A673 (cell line): ENCODE measurements around the gene CLEC4F. TPM values are rescaled to one million over a fixed set of nuclear protein-coding genes. Genes with fewer than 3 reads are reported as not detected.

Source experiments
- BruUV-seq: library from RNA; stranded (reverse); fragments of 400-500 nt; replicated peaks from 2 replicates; lab custom pipeline; 2021; lab: Mats Ljungman, UMichigan
- CTCF ChIA-PET: fragments of 300-600 bp; sonication (Branson Sonifier 250); formaldehyde crosslinking; loops from one replicate; lab custom pipeline; 2022; ENCODE audit warnings: antibody characterized with exemption; lab: Charles Lee
- POLR2A ChIA-PET: fragments of 300-600 bp; sonication (Branson Sonifier 250); formaldehyde crosslinking; loops from one replicate; lab custom pipeline; 2022; ENCODE audit warnings: antibody characterized with exemption; ENCODE audit not compliant: low non-redundant PET; lab: Charles Lee
- DNase-seq: peaks from one replicate; pipeline ENCODE4 v3.0.0-alpha.2; 2015; ENCODE audit warnings: low spot score
- H3K27ac ChIP-seq: fragments of 200-600 bp; sonication (generic); 2 replicates; pipeline ENCODE4 v1.5.1; 2016; ENCODE audit warnings: mixed run types, low read depth, mild to moderate bottlenecking, mixed read lengths, antibody characterized with exemption, low read length; ENCODE audit not compliant: poor library complexity, severe bottlenecking
- H3K27me3 ChIP-seq: fragments of 200-600 bp; sonication (generic); replicated peaks from 2 replicates; pipeline ENCODE4 v1.6.1; 2017; ENCODE audit warnings: mixed run types, low read depth, mild to moderate bottlenecking, mixed read lengths, antibody characterized with exemption, low read length; ENCODE audit not compliant: insufficient read depth, poor library complexity
- H3K36me3 ChIP-seq: fragments of 200-600 bp; sonication (generic); 2 replicates; pipeline ENCODE4 v1.6.1; 2016; ENCODE audit warnings: mixed run types, mild to moderate bottlenecking, mixed read lengths, antibody characterized with exemption, low read length; ENCODE audit not compliant: insufficient read depth, poor library complexity, severe bottlenecking
- H3K4me1 ChIP-seq: fragments of 200-600 bp; sonication (generic); 2 replicates; pipeline ENCODE4 v1.6.1; 2017; ENCODE audit warnings: mixed run types, mild to moderate bottlenecking, mixed read lengths, antibody characterized with exemption, low read length; ENCODE audit not compliant: insufficient read depth, poor library complexity, severe bottlenecking
- H3K4me3 ChIP-seq: fragments of 200-600 bp; sonication (generic); 2 replicates; pipeline ENCODE4 v1.5.1; 2016; ENCODE audit warnings: low read depth, mixed run types, mild to moderate bottlenecking, mixed read lengths, low read length; ENCODE audit not compliant: poor library complexity, severe bottlenecking
- H3K9me3 ChIP-seq: fragments of 200-600 bp; sonication (generic); 2 replicates; pipeline ENCODE4 v1.6.1; 2016; ENCODE audit warnings: mixed run types, low read depth, mild to moderate bottlenecking, mixed read lengths, antibody characterized with exemption, low read length; ENCODE audit not compliant: poor library complexity, severe bottlenecking
- CTCF ChIP-seq: fragments of 300-800, 200-600 bp; sonication (generic); conservative IDR thresholded peaks from 2 replicates; pipeline ENCODE4 v1.5.1; 2017; ENCODE audit warnings: low read depth, mild to moderate bottlenecking, antibody characterized with exemption, low read length, moderate library complexity, mixed read lengths
- EZH2 ChIP-seq: fragments of 200-600 bp; sonication (generic); IDR thresholded peaks from 2 replicates; pipeline ENCODE4 v1.6.1; 2017; ENCODE audit warnings: borderline replicate concordance, low read depth, mild to moderate bottlenecking, mixed read lengths, antibody characterized with exemption, low read length; ENCODE audit not compliant: poor library complexity, severe bottlenecking
- intact Hi-C: fragments of 100-400 bp; cut with micrococcal nuclease; formaldehyde crosslinking; loops from one replicate; pipeline ENCODE4 v1.10.0; 2022; ENCODE audit not compliant: unreplicated experiment
- total RNA-seq: library from RNA; stranded (reverse); gene quantifications from 2 replicates; pipeline ENCODE4 v1.2.3, GENCODE V29; 2021

Gene CLEC4F
- total RNA-seq, 1 experiment from 2014 or later: 0.67 TPM

DNA sequence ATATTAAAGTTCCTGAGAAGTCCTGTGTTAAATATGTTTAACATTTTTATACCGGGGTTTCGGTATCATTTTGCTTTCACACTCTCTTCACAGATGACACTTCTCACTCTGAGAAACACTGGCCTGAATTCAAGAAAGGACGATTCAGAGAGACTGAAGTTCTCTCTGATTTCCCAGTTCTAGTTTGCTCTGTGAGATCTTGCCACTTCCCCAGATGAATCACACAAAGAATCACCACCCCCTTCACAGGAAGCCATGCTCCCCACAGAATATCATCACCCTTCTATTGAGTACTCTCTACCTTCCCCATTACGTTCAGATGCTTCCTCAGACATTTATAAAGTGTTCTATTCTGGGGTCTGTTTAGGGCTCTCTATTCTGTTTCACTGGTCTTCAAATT is 31.3 kb upstream of the CLEC4F start:
- TF ChIP-seq EZH2: no peak
- TF ChIP-seq CTCF: no peak
- Histone ChIP-seq H3K36me3 (no peaks in the 10 kb centered on the region), H3K27ac (no peak overlapping the region), H3K4me1 (no peaks in the 10 kb centered on the region), H3K4me3 (no peak overlapping the region), H3K9me3 (no peaks in the 10 kb centered on the region), H3K27me3 (no peaks in the 10 kb centered on the region)
- DNase-seq: no peak
- ChIA-PET CTCF (no interaction called here), POLR2A (no interaction called here)
- BruUV-seq: no TSS peak
- intact Hi-C loops: no loop called here

GRCh38 chr2:70850925-70851324 is 30.5 kb upstream of the CLEC4F start:
- no peak for DNase-seq
- Histone ChIP-seq H3K4me1 (no peaks in the 10 kb centered on the region), H3K9me3 (no peaks in the 10 kb centered on the region), H3K27ac (no peak overlapping the region), H3K36me3 (no peaks in the 10 kb centered on the region), H3K27me3 (no peaks in the 10 kb centered on the region), H3K4me3 (no peak overlapping the region)
- POLR2A ChIA-PET: no interaction called here
- intact Hi-C loops: no loop called here
- TF ChIP-seq CTCF (no peak), EZH2 (no peak)
- CTCF ChIA-PET: no interaction called here
- BruUV-seq: no TSS peak

- H3K4me3 ChIP-seq: no peak overlapping the region
- DNase-seq: no peak
- intact Hi-C loops: no loop called here
- no peaks in the 10 kb centered on the region for H3K36me3 ChIP-seq
- H3K9me3 ChIP-seq: no peaks in the 10 kb centered on the region
- ChIA-PET CTCF (no interaction called here), POLR2A (interaction anchor here (0.6 kb wide), 1 partner anchor 384 kb away, joined by 4 read pairs; no protein-coding TSS in a partner anchor)
- no peak for TF ChIP-seq EZH2
- no peak for TF ChIP-seq CTCF
- no peaks in the 10 kb centered on the region for H3K4me1 ChIP-seq
- no peaks in the 10 kb centered on the region for H3K27me3 ChIP-seq
- no TSS peak for BruUV-seq
- H3K27ac ChIP-seq: no peak overlapping the region
These were observed 22.0 kb upstream of the CLEC4F start for GRCh38 chr2:70842401-70842800.
